HepG2 (cell line): ENCODE data around the gene EPS8. TPM values are rescaled to one million over a fixed set of nuclear protein-coding genes. Genes with fewer than 3 reads are reported as not detected.
A peak's percentile ranks its signal among the peaks of the same experiment; 100 is the strongest.
"Not testable (repeated sequence)": the region's sequence is repeated elsewhere in the genome, so short reads cannot be mapped to it uniquely, and the experiment has no call there.

Experiments used
- HNF1A ChIP-seq, 2 experiments: sonication (generic) in 1 of 2; formaldehyde crosslinking in 1 of 2; IDR thresholded peaks; 2 replicates each; pipeline versions ENCODE4 v1.4.0 to v1.6.1; 2016 to 2020; ENCODE audit warnings: borderline replicate concordance in 1 of 2, low read depth in 1 of 2, mild to moderate bottlenecking in 1 of 2, missing genetic modification reagents in 1 of 2
- NCOR1 ChIP-seq: fragments of 200-600 bp; sonication (generic); IDR thresholded peaks from 2 replicates; pipeline ENCODE4 v1.7.0; 2017; ENCODE audit warnings: antibody characterized with exemption, low read length, borderline replicate concordance
- SMAD3 ChIP-seq: sonication (generic); formaldehyde crosslinking; IDR thresholded peaks from 2 replicates; pipeline ENCODE4 v1.4.0; 2020; ENCODE audit warnings: missing genetic modification reagents
- SOX6 ChIP-seq, 2 experiments: fragments of 450-650 bp in 1 of 2; sonication (generic) in 1 of 2; formaldehyde crosslinking in 1 of 2; IDR thresholded peaks; 2 replicates each; pipeline versions ENCODE4 v1.4.0 to v1.6.1; 2017 to 2020; ENCODE audit warnings: antibody characterized with exemption in 1 of 2, mild to moderate bottlenecking in 1 of 2, missing genetic modification reagents in 1 of 2
- TBL1XR1 ChIP-seq: fragments of 150-350 bp; IDR thresholded peaks from 2 replicates; pipeline ENCODE4 v1.6.1; 2014; ENCODE audit warnings: borderline replicate concordance, low read length; ENCODE audit not compliant: partially characterized antibody
- ZNF614 ChIP-seq: IDR thresholded peaks from 2 replicates; pipeline ENCODE4 v1.6.1; 2018; ENCODE audit warnings: missing biosample characterization, missing genetic modification reagents, inconsistent platforms, borderline replicate concordance
- ZNF644 ChIP-seq: IDR thresholded peaks from 2 replicates; pipeline ENCODE4 v1.6.1; 2016; ENCODE audit warnings: low read depth
- polyA plus RNA-seq, 8 experiments: library from polyadenylated mRNA; depleted of rRNA in 3 of 8; stranded (reverse) in 7 of 8; unstranded in 1 of 8; fragments of >200 nt; fragmentation: Illumina TruSeq in 4 of 8; extraction: Trizol in 4 of 8; gene quantifications; 2 replicates each; pipeline versions ENCODE4 v1.2.1 to v1.2.3, GENCODE V29; 2011 to 2016; ENCODE audit warnings: low read depth in 4 of 8, missing spikeins in 1 of 8, mixed read lengths in 1 of 8; ENCODE audit not compliant: insufficient read depth in 1 of 8
- total RNA-seq, 5 experiments: library from RNA; depleted of rRNA; stranded (reverse); fragments of >200 nt; fragmentation: Illumina TruSeq; extraction: Trizol; gene quantifications; 2 replicates each; pipeline ENCODE4 v1.2.3, GENCODE V29; 2016; ENCODE audit warnings: low read depth in 1 of 5
- TF ChIP-seq, protein P1 (sequence below): IDR thresholded peaks from 2 replicates; pipeline ENCODE4 v1.6.1; 2016; ENCODE audit warnings: low read depth
- TF ChIP-seq, protein P2 (sequence below): sonication (generic); formaldehyde crosslinking; IDR thresholded peaks from 2 replicates; pipeline ENCODE4 v1.5.0; 2020; ENCODE audit warnings: mild to moderate bottlenecking, missing genetic modification reagents, borderline replicate concordance
- TF ChIP-seq, protein P3 (sequence below): sonication (generic); formaldehyde crosslinking; IDR thresholded peaks from 2 replicates; pipeline ENCODE4 v1.4.0; 2020; ENCODE audit warnings: missing genetic modification reagents
- TF ChIP-seq, protein P4 (sequence below): sonication (generic); formaldehyde crosslinking; IDR thresholded peaks from 2 replicates; pipeline ENCODE4 v1.5.1; 2020; ENCODE audit warnings: mild to moderate bottlenecking, missing genetic modification reagents

EPS8 gene
- total and polyA plus RNA-seq, 2 of the 13 experiments (the other 11 are each of a cell fraction or from before 2014, with no cell fraction given): 37.1 to 43.4 TPM

DNA sequence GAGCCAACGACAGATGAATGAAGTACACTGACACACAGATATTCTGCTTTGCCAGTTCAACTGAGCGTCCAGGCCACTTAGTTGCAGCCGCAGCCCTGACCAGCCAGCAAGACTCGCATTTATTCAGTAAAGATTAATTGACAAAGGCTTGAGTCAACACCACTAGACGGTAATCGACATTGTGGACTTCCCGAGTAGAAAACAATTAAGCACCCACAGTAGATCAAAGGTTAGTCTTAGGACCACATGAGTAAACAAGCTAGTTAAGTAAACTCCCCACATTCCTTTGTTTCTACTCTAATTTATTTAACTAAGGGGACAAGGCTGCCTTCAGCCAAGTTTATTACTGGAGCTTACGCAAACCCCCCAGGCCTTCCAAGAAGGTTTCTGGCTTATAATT is 172.7 kb downstream of the EPS8 start (continued):
- peak; percentile 63 for TF ChIP-seq HNF1A (IDR thresholded peaks at IDR 0.05; ENCODE audit: low read depth)
- TF ChIP-seq HNF1A (CRISPR knock-in tag; IDR thresholded peaks at IDR 0.05; ENCODE audit: borderline replicate concordance): peak; percentile 56; the same call in 1 of the 2 replicates
- TF ChIP-seq SOX6 (IDR thresholded peaks at IDR 0.05): not testable (repeated sequence)
- TF ChIP-seq SOX6 (CRISPR knock-in tag; IDR thresholded peaks at IDR 0.05): peak; percentile 98
- TF ChIP-seq, protein P1, sequence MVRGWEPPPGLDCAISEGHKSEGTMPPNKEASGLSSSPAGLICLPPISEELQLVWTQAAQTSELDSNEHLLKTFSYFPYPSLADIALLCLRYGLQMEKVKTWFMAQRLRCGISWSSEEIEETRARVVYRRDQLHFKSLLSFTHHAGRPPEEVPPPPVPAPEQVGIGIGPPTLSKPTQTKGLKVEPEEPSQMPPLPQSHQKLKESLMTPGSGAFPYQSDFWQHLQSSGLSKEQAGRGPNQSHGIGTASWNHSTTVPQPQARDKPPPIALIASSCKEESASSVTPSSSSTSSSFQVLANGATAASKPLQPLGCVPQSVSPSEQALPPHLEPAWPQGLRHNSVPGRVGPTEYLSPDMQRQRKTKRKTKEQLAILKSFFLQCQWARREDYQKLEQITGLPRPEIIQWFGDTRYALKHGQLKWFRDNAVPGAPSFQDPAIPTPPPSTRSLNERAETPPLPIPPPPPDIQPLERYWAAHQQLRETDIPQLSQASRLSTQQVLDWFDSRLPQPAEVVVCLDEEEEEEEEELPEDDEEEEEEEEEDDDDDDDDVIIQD (CRISPR knock-in tag): peak; percentile 99
- peak; percentile 27; the same call in 1 of the 2 replicates for TF ChIP-seq ZNF644 (CRISPR knock-in tag)
- TF ChIP-seq SMAD3 (CRISPR knock-in tag): 0 out of 2 replicates have a peak, but pooled peaks have one; percentile 17
- TF ChIP-seq, protein P2, sequence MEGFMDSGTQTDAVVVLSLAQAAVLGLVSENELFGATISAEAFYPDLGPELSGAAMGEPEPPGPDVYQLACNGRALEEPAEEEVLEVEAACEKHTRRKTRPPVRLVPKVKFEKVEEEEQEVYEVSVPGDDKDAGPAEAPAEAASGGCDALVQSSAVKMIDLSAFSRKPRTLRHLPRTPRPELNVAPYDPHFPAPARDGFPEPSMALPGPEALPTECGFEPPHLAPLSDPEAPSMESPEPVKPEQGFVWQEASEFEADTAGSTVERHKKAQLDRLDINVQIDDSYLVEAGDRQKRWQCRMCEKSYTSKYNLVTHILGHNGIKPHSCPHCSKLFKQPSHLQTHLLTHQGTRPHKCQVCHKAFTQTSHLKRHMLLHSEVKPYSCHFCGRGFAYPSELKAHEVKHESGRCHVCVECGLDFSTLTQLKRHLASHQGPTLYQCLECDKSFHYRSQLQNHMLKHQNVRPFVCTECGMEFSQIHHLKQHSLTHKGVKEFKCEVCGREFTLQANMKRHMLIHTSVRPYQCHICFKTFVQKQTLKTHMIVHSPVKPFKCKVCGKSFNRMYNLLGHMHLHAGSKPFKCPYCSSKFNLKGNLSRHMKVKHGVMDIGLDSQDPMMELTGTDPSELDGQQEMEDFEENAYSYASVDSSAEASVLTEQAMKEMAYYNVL: 0 out of 2 replicates have a peak, but pooled peaks have one; percentile 35
- TF ChIP-seq TBL1XR1: peak; percentile 30
- TF ChIP-seq, protein P3, sequence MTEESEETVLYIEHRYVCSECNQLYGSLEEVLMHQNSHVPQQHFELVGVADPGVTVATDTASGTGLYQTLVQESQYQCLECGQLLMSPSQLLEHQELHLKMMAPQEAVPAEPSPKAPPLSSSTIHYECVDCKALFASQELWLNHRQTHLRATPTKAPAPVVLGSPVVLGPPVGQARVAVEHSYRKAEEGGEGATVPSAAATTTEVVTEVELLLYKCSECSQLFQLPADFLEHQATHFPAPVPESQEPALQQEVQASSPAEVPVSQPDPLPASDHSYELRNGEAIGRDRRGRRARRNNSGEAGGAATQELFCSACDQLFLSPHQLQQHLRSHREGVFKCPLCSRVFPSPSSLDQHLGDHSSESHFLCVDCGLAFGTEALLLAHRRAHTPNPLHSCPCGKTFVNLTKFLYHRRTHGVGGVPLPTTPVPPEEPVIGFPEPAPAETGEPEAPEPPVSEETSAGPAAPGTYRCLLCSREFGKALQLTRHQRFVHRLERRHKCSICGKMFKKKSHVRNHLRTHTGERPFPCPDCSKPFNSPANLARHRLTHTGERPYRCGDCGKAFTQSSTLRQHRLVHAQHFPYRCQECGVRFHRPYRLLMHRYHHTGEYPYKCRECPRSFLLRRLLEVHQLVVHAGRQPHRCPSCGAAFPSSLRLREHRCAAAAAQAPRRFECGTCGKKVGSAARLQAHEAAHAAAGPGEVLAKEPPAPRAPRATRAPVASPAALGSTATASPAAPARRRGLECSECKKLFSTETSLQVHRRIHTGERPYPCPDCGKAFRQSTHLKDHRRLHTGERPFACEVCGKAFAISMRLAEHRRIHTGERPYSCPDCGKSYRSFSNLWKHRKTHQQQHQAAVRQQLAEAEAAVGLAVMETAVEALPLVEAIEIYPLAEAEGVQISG: 0 out of 2 replicates have a peak, but pooled peaks have one; percentile 17
- TF ChIP-seq NCOR1: peak; percentile 57; the same call in 1 of the 2 replicates
- TF ChIP-seq ZNF614 (CRISPR knock-in tag): 0 out of 2 replicates have a peak, but pooled peaks have one; percentile 31
- TF ChIP-seq, protein P4, sequence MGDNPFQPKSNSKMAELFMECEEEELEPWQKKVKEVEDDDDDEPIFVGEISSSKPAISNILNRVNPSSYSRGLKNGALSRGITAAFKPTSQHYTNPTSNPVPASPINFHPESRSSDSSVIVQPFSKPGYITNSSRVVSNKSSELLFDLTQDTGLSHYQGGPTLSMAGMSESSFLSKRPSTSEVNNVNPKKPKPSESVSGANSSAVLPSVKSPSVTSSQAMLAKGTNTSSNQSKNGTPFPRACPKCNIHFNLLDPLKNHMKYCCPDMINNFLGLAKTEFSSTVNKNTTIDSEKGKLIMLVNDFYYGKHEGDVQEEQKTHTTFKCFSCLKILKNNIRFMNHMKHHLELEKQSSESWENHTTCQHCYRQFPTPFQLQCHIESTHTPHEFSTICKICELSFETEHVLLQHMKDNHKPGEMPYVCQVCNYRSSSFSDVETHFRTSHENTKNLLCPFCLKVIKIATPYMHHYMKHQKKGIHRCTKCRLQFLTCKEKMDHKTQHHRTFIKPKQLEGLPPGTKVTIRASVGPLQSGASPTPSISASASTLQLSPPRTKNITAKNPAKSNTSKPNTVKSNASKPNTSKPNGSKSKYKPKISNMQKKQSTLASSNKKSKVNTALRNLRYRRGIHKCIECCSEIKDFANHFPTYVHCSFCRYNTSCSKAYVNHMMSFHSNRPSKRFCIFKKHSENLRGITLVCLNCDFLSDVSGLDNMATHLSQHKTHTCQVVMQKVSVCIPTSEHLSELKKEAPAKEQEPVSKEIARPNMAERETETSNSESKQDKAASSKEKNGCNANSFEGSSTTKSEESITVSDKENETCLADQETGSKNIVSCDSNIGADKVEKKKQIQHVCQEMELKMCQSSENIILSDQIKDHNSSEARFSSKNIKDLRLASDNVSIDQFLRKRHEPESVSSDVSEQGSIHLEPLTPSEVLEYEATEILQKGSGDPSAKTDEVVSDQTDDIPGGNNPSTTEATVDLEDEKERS (CRISPR knock-in tag): peak; percentile 99
